Renal cortical epithelial cell (primary cell): ENCODE data around the gene ARID5A. TPM values are rescaled to one million over a fixed set of nuclear protein-coding genes. Genes with fewer than 3 reads are reported as not detected.

Experiments
- DNase-seq: peaks from one replicate; pipeline ENCODE4 v3.0.0-alpha.2; 2011; ENCODE audit warnings: low read depth
- total RNA-seq: library from RNA; depleted of rRNA; stranded (reverse); fragments of >200 nt; gene quantifications from 2 replicates; pipeline ENCODE4 v1.2.3, GENCODE V29; 2014

ARID5A gene
- total RNA-seq, 1 donor from 2014 or later: 3.3 TPM

GRCh38 chr2:96528006-96528699, 8.4 kb upstream of the ARID5A start:
- no peak for DNase-seq

- no peak for DNase-seq
Measured at GRCh38 chr2:96528700-96529375, 7.7 kb upstream of the ARID5A start.

- no peak for DNase-seq
Measured at GRCh38 chr2:96529376-96530143, 7.0 kb upstream of the ARID5A start.

GRCh38 chr2:96530144-96530430, 6.5 kb upstream of the ARID5A start:
- no peak for DNase-seq

DNA sequence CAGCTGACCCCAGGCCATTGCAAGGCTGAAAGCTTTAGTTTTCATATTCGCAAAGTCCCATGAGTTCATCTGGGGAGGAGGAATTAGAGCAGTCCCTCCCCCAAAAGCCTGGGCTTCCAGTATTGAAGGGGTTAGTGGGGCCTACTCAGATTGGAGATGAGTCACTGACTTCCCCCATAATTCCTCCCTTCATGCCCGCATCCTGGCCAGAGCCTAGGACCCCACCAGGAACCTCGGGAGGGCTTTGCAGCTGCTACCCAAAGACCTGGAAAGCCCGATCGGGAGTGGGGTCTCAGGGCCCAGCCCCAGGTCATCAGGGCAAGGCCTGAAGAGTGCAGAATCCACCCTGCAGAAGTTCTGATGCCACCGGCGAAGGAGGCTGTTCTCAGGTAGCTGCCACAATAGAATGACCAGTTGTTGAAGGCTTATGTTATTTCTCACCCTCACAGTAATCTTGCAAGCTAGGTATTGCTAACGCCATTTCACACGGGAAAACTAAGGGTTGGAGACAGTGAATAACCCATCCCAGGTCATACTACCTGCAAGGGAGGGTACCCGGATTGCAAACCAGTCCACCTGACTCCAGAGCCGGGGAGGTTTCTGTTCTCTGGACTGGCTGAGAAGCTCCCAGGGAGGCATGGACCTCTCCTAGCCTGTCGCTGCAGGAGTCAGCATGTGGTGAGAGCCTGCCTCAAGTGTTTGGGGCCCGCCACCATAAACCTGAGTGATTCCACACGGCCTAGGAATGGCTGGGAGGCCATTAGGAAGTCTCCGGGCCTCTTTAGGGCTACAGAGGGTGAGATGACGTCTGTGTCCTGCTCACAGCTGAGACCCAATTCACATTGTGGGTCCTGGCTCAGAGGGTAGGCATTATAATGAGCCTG, 5.8 kb upstream of the ARID5A start:
- no peak for DNase-seq

DNA sequence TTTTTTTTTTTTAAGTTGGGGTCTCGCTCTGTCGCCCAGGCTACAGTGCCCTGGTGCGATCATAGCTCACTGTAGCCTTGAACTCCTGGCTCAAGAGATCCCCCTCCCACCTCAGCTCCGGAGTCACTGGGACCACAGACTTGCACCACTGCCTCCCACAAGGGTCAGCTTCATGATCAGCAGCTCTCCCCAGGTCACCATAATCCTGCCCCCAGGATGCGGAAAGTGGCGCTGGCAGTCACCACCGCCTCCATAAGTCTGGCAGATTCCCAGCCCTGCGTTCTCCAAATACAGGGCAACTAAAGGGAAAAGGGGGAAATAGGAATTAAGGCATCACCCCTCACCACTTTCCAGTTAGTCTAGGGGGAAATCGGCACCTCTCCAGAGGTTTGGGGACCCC, 5.2 kb upstream of the ARID5A start:
- DNase-seq: no peak

GRCh38 chr2:96531872-96532505, 4.6 kb upstream of the ARID5A start:
- DNase-seq: peak; percentile 99

DNA sequence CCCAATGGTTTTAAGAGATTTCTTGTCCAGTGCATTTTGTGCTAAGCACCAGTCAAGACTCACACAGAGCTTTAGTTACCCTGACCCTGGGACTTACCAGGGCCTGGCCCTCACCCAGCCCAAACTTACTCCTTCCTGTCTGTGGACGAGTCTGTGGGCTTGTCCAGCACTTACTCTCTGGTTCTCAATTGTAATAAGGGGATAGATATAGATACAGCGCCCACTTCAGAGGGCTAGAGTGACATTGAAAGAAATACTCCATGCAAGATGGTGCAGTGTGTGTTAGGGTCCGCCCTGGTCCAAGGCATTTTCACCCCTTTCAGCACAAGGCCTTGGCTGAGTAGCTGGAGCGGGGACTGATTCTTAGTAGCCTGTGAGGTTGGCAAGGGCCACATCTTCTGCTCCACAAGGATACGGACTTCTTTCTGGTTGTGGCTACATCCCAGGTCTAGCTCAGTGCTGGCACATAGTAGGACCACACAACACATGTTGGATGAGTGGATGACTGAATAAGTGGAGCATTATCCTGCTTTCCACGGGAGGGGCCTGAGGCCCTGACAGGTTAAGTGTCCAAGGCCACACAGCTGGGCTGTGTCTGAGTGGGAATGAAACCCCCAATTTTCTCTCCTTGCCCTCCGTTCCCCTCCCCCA, 3.8 kb upstream of the ARID5A start:
- no peak for DNase-seq

GRCh38 chr2:96533292-96534073, 3.1 kb upstream of the ARID5A start:
- DNase-seq: peak; percentile 33

GRCh38 chr2:96534141-96534540, 2.4 kb upstream of the ARID5A start:
- no peak for DNase-seq

DNA sequence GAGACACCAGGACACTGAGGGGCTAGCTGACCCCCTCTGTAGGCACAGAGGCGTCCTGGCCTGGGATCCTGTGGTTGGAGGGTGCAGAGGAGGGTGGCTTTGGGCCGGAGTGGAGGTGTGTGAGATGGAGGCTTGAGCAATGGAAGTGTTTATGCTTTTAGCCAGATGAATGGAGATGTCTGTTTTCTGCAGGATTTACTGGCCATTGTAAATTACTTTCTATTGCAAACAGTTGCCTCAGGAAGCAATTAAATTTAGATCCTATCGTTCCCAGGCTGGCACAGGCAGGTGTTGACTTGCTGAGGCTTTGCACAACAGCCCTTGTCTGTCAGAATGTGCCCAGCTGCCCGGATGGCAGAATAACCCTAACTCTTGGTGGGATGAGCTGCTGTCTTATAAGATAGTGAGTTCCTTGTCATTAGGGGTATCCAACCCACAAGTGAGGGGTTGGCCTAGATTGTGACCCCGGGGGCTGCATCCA, 1.8 kb upstream of the ARID5A start:
- DNase-seq: no peak

GRCh38 chr2:96535331-96535730, 1.2 kb upstream of the ARID5A start:
- no peak for DNase-seq

GRCh38 chr2:96537066-96537733, 648 bp downstream of the ARID5A start:
- no peak for DNase-seq

- no peak for DNase-seq
Measured at GRCh38 chr2:96537734-96538486, 1.4 kb downstream of the ARID5A start.

DNA sequence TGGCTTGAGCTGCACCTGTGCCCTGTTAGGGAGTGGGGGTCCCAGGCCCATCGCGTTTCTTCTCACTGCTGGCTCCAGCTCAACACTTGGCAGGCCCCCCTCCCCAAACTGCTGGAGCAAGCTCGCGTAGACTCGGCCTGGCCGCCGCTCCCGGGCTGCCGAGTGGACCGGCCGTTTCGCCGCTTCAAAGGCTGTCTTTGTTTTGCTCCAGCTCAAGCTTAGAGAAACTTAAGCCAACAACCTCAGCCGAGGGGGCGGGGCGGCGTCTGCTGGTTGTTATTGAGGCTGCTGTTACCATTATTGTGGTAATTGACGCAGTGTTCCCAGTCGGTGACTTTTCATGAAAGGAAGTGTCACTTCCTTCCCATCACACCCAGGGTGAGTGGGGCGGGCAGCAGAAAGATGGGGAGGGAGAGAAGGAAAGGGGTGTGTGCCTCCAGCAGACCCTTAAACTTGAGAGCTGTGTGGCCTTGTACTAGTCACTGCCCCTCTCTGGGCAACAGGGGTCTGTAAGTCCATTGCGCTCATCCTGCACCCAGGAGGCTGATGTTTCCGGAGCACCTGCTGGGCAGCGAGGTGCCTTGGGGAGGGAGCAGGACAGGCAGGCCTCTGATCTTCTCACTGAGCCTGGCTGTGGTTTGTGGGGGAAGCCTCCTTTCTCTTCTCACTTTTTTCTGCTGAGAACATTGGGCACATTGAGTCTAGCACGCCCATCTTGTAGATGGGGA, 2.1 kb downstream of the ARID5A start:
- no peak for DNase-seq

- no peak for DNase-seq
Measured at GRCh38 chr2:96539215-96539920, 2.8 kb downstream of the ARID5A start.

- peak; percentile 35 for DNase-seq
Measured at GRCh38 chr2:96540136-96540535, 3.6 kb downstream of the ARID5A start.
